ENCODE results near the gene COPS6. TPM values are rescaled to one million over a fixed set of nuclear protein-coding genes. Genes with fewer than 3 reads are reported as not detected.

The COPS6 gene
- total RNA-seq, 2 experiments from 2014 or later = 79.0 to 83.9 TPM

- Histone ChIP-seq H3K4me3 (ENCODE audit: low read length) (no peak overlapping the region), H3K9me3 (ENCODE audit: control insufficient read depth in 1 of 2, insufficient read depth in 1 of 2, low read length in 2 of 2) (no peaks in the 10 kb centered on the region), H3K27me3 (ENCODE audit: control insufficient read depth in 1 of 2, insufficient read depth in 2 of 2, low read length in 2 of 2) (no peaks in the 10 kb centered on the region), H3K4me1 (ENCODE audit: insufficient read depth, low read length) (no peaks in the 10 kb centered on the region), H3K36me3 (ENCODE audit: insufficient read depth, low read length) (peaks cover 69% of the 10 kb centered on the region), H3K27ac (ENCODE audit: low read depth in 1 of 2, low read length in 2 of 2) (no peak overlapping the region)
- ATAC-seq (ENCODE audit: poor library complexity) (no peak), DNase-seq (no peak)
- CTCF ChIA-PET = no interaction called here
- H3K4me1 Mint-ChIP-seq (ENCODE audit: low read depth) = no peaks in the 10 kb centered on the region
- H3K27ac Mint-ChIP-seq = peak overlapping the region; percentile 14
- POLR2A ChIA-PET = interaction anchor here (1.7 kb wide), 1 partner anchor 8 kb away, joined by 3 read pairs; the partner anchor contains the start of gene AP4M1
- H3K4me3 Mint-ChIP-seq = no peak overlapping the region
- H3K27me3 Mint-ChIP-seq = no peaks in the 10 kb centered on the region
- no peaks in the 10 kb centered on the region for H3K9me3 Mint-ChIP-seq
- peaks cover 79% of the 10 kb centered on the region for H3K36me3 Mint-ChIP-seq (ENCODE audit: low read depth)
- no peak for TF ChIP-seq CTCF (IDR thresholded peaks at IDR 0.05)
- intact Hi-C loops (cut with DNase I, micrococcal nuclease) = no loop called here
These were observed 20.9 kb downstream of the COPS6 start for GRCh38 chr7:100109521-100110163.

GRCh38 chr7:100111156-100111555 is 22.4 kb downstream of the COPS6 start:
- Histone ChIP-seq H3K36me3 (ENCODE audit: insufficient read depth, low read length) (peaks cover 66% of the 10 kb centered on the region), H3K9me3 (ENCODE audit: control insufficient read depth in 1 of 2, insufficient read depth in 1 of 2, low read length in 2 of 2) (no peaks in the 10 kb centered on the region), H3K4me3 (ENCODE audit: low read length) (no peak overlapping the region), H3K27me3 (ENCODE audit: control insufficient read depth in 1 of 2, insufficient read depth in 2 of 2, low read length in 2 of 2) (no peaks in the 10 kb centered on the region), H3K27ac (ENCODE audit: low read depth in 1 of 2, low read length in 2 of 2) (no peak overlapping the region), H3K4me1 (ENCODE audit: insufficient read depth, low read length) (no peaks in the 10 kb centered on the region)
- no peaks in the 10 kb centered on the region for H3K4me1 Mint-ChIP-seq (ENCODE audit: low read depth)
- no peaks in the 10 kb centered on the region for H3K9me3 Mint-ChIP-seq
- intact Hi-C loops (cut with DNase I, micrococcal nuclease) = no loop called here
- H3K27me3 Mint-ChIP-seq = no peaks in the 10 kb centered on the region
- DNase-seq = no peak
- POLR2A ChIA-PET = interaction anchor here (1.7 kb wide), 1 partner anchor 9 kb away, joined by 3 read pairs; the partner anchor contains the start of gene AP4M1
- TF ChIP-seq CTCF (IDR thresholded peaks at IDR 0.05) = no peak
- H3K36me3 Mint-ChIP-seq (ENCODE audit: low read depth) = peaks cover 70% of the 10 kb centered on the region
- no peak overlapping the region for H3K4me3 Mint-ChIP-seq
- ATAC-seq (ENCODE audit: poor library complexity) = no peak
- CTCF ChIA-PET = interaction anchor here (0.9 kb wide), 1 partner anchor 9 kb away, joined by 3 read pairs; no protein-coding TSS in a partner anchor
- no peak overlapping the region for H3K27ac Mint-ChIP-seq

GRCh38 chr7:100111914-100112313 is 23.1 kb downstream of the COPS6 start:
- no peak for TF ChIP-seq CTCF (IDR thresholded peaks at IDR 0.05)
- Histone ChIP-seq H3K27me3 (ENCODE audit: control insufficient read depth in 1 of 2, insufficient read depth in 2 of 2, low read length in 2 of 2) (no peaks in the 10 kb centered on the region), H3K4me1 (ENCODE audit: insufficient read depth, low read length) (no peaks in the 10 kb centered on the region), H3K9me3 (ENCODE audit: control insufficient read depth in 1 of 2, insufficient read depth in 1 of 2, low read length in 2 of 2) (no peaks in the 10 kb centered on the region), H3K27ac (ENCODE audit: low read depth in 1 of 2, low read length in 2 of 2) (no peak overlapping the region), H3K36me3 (ENCODE audit: insufficient read depth, low read length) (peaks cover 63% of the 10 kb centered on the region), H3K4me3 (ENCODE audit: low read length) (no peak overlapping the region)
- POLR2A ChIA-PET = no interaction called here
- ATAC-seq (ENCODE audit: poor library complexity) = no peak
- Mint-ChIP-seq H3K27ac (no peak overlapping the region), H3K9me3 (no peaks in the 10 kb centered on the region), H3K27me3 (no peaks in the 10 kb centered on the region), H3K36me3 (ENCODE audit: low read depth) (peaks cover 72% of the 10 kb centered on the region), H3K4me3 (no peak overlapping the region), H3K4me1 (ENCODE audit: low read depth) (no peaks in the 10 kb centered on the region)
- DNase-seq = no peak
- CTCF ChIA-PET = interaction anchor here (0.9 kb wide), 1 partner anchor 8 kb away, joined by 3 read pairs; no protein-coding TSS in a partner anchor
- intact Hi-C loops (cut with DNase I, micrococcal nuclease) = no loop called here

All from CD4-positive, alpha-beta T cell (primary cell).